Measurements from ENCODE around the gene PTK7.

The PTK7 gene

GRCh38 chr6:43045371-43045930, 30.7 kb upstream of the PTK7 start:
- H3K4me1 ChIP-seq (ENCODE audit: insufficient read depth, low read length): no peaks in the 10 kb centered on the region
- H3K9me3 ChIP-seq (ENCODE audit: control insufficient read depth, insufficient read depth, low read length): no peaks in the 10 kb centered on the region
- H3K36me3 ChIP-seq (ENCODE audit: insufficient read depth, low read length): peaks cover 6% of the 10 kb centered on the region
- H3K9ac ChIP-seq (ENCODE audit: low read depth, low read length): no peak overlapping the region

- peaks cover 6% of the 10 kb centered on the region for H3K36me3 ChIP-seq (ENCODE audit: insufficient read depth, low read length)
- H3K9me3 ChIP-seq (ENCODE audit: control insufficient read depth, insufficient read depth, low read length): no peaks in the 10 kb centered on the region
- H3K9ac ChIP-seq (ENCODE audit: low read depth, low read length): no peak overlapping the region
- H3K4me1 ChIP-seq (ENCODE audit: insufficient read depth, low read length): peaks cover 5% of the 10 kb centered on the region; the same call in 1 of the 2 replicates
These were observed 28.1 kb upstream of the PTK7 start for GRCh38 chr6:43047998-43048397.

- peaks cover 6% of the 10 kb centered on the region for H3K36me3 ChIP-seq (ENCODE audit: insufficient read depth, low read length)
- no peak overlapping the region for H3K9ac ChIP-seq (ENCODE audit: low read depth, low read length)
- H3K4me1 ChIP-seq (ENCODE audit: insufficient read depth, low read length): peaks cover 5% of the 10 kb centered on the region; the same call in 1 of the 2 replicates
- H3K9me3 ChIP-seq (ENCODE audit: control insufficient read depth, insufficient read depth, low read length): no peaks in the 10 kb centered on the region
These were observed 25.1 kb upstream of the PTK7 start for GRCh38 chr6:43050981-43051380.

GRCh38 chr6:43052225-43052841, 23.8 kb upstream of the PTK7 start:
- no peaks in the 10 kb centered on the region for H3K9me3 ChIP-seq (ENCODE audit: control insufficient read depth, insufficient read depth, low read length)
- peak overlapping the region; percentile 89 for H3K9ac ChIP-seq (ENCODE audit: low read depth, low read length)
- H3K36me3 ChIP-seq (ENCODE audit: insufficient read depth, low read length): peaks cover 6% of the 10 kb centered on the region
- H3K4me1 ChIP-seq (ENCODE audit: insufficient read depth, low read length): peaks cover 5% of the 10 kb centered on the region; the same call in 1 of the 2 replicates

- Histone ChIP-seq H3K36me3 (ENCODE audit: insufficient read depth, low read length) (peaks cover 6% of the 10 kb centered on the region), H3K9ac (ENCODE audit: low read depth, low read length) (peak overlapping the region; percentile 89), H3K9me3 (ENCODE audit: control insufficient read depth, insufficient read depth, low read length) (no peaks in the 10 kb centered on the region), H3K4me1 (ENCODE audit: insufficient read depth, low read length) (peaks cover 5% of the 10 kb centered on the region; the same call in 1 of the 2 replicates)
These were observed 23.1 kb upstream of the PTK7 start for GRCh38 chr6:43052842-43053544.

GRCh38 chr6:43053545-43054205, 22.4 kb upstream of the PTK7 start, which contains the start of gene CUL7:
CUL7 (minus strand) TSS chr6:43053851; CDS start chr6:43052788, 1,063 bp downstream.
- peaks cover 6% of the 10 kb centered on the region for H3K36me3 ChIP-seq (ENCODE audit: insufficient read depth, low read length)
- no peaks in the 10 kb centered on the region for H3K9me3 ChIP-seq (ENCODE audit: control insufficient read depth, insufficient read depth, low read length)
- peaks cover 8% of the 10 kb centered on the region; the same call in 1 of the 2 replicates for H3K4me1 ChIP-seq (ENCODE audit: insufficient read depth, low read length)

GRCh38 chr6:43054206-43054943, 21.7 kb upstream of the PTK7 start:
- Histone ChIP-seq H3K9ac (ENCODE audit: low read depth, low read length) (peak overlapping the region; percentile 89; the same call in 1 of the 2 replicates), H3K36me3 (ENCODE audit: insufficient read depth, low read length) (peaks cover 4% of the 10 kb centered on the region), H3K9me3 (ENCODE audit: control insufficient read depth, insufficient read depth, low read length) (no peaks in the 10 kb centered on the region), H3K4me1 (ENCODE audit: insufficient read depth, low read length) (peaks cover 8% of the 10 kb centered on the region; the same call in 1 of the 2 replicates)

More at GRCh38 chr6:43053545-43054205, 22.4 kb upstream of the PTK7 start, which contains the start of gene CUL7:
- H3K9ac ChIP-seq (ENCODE audit: low read depth, low read length): peak within 1 kb of the TSS; percentile 89

GRCh38 chr6:43055966-43056365, 20.1 kb upstream of the PTK7 start:
- Histone ChIP-seq H3K4me1 (ENCODE audit: insufficient read depth, low read length) (peaks cover 8% of the 10 kb centered on the region; the same call in 1 of the 2 replicates), H3K36me3 (ENCODE audit: insufficient read depth, low read length) (no peaks in the 10 kb centered on the region), H3K9ac (ENCODE audit: low read depth, low read length) (no peak overlapping the region), H3K9me3 (ENCODE audit: control insufficient read depth, insufficient read depth, low read length) (no peaks in the 10 kb centered on the region)

GRCh38 chr6:43058531-43058930, 17.6 kb upstream of the PTK7 start:
- H3K4me1 ChIP-seq (ENCODE audit: insufficient read depth, low read length): peaks cover 3% of the 10 kb centered on the region; the same call in 1 of the 2 replicates
- H3K9me3 ChIP-seq (ENCODE audit: control insufficient read depth, insufficient read depth, low read length): no peaks in the 10 kb centered on the region
- H3K9ac ChIP-seq (ENCODE audit: low read depth, low read length): peak overlapping the region; percentile 82
- H3K36me3 ChIP-seq (ENCODE audit: insufficient read depth, low read length): no peaks in the 10 kb centered on the region

- Histone ChIP-seq H3K9ac (ENCODE audit: low read depth, low read length) (peak within 1 kb of the TSS; percentile 82), H3K9me3 (ENCODE audit: control insufficient read depth, insufficient read depth, low read length) (no peaks in the 10 kb centered on the region), H3K36me3 (ENCODE audit: insufficient read depth, low read length) (no peaks in the 10 kb centered on the region), H3K4me1 (ENCODE audit: insufficient read depth, low read length) (peaks cover 3% of the 10 kb centered on the region; the same call in 1 of the 2 replicates)
These were observed 16.7 kb upstream of the PTK7 start, which contains the start of the genes KLC4 and MRPL2 for GRCh38 chr6:43059168-43060033. KLC4 (plus strand) TSS chr6:43059631; CDS start chr6:43061336, 1,705 bp downstream. MRPL2 (minus strand) TSS chr6:43059434; CDS start chr6:43059381, 53 bp downstream.

- peak overlapping the region; percentile 82 for H3K9ac ChIP-seq (ENCODE audit: low read depth, low read length)
- peaks cover 3% of the 10 kb centered on the region; the same call in 1 of the 2 replicates for H3K4me1 ChIP-seq (ENCODE audit: insufficient read depth, low read length)
- no peaks in the 10 kb centered on the region for H3K9me3 ChIP-seq (ENCODE audit: control insufficient read depth, insufficient read depth, low read length)
- H3K36me3 ChIP-seq (ENCODE audit: insufficient read depth, low read length): no peaks in the 10 kb centered on the region
These were observed 15.9 kb upstream of the PTK7 start for GRCh38 chr6:43060034-43060754.

Data from ES-I3 (cell line).